HCT116 (cell line): ENCODE data around the gene SLCO4C1.

Source experiments
- POLR2A ChIP-seq: IDR thresholded peaks from 2 replicates; pipeline ENCODE4 v1.7.0; 2011; ENCODE audit warnings: borderline replicate concordance; ENCODE audit not compliant: insufficient read depth, insufficient read length; ENCODE audit errors: extremely low read depth
- SIN3A ChIP-seq: IDR thresholded peaks from 2 replicates; pipeline ENCODE4 v1.6.1; 2012; ENCODE audit warnings: low read depth

DNA sequence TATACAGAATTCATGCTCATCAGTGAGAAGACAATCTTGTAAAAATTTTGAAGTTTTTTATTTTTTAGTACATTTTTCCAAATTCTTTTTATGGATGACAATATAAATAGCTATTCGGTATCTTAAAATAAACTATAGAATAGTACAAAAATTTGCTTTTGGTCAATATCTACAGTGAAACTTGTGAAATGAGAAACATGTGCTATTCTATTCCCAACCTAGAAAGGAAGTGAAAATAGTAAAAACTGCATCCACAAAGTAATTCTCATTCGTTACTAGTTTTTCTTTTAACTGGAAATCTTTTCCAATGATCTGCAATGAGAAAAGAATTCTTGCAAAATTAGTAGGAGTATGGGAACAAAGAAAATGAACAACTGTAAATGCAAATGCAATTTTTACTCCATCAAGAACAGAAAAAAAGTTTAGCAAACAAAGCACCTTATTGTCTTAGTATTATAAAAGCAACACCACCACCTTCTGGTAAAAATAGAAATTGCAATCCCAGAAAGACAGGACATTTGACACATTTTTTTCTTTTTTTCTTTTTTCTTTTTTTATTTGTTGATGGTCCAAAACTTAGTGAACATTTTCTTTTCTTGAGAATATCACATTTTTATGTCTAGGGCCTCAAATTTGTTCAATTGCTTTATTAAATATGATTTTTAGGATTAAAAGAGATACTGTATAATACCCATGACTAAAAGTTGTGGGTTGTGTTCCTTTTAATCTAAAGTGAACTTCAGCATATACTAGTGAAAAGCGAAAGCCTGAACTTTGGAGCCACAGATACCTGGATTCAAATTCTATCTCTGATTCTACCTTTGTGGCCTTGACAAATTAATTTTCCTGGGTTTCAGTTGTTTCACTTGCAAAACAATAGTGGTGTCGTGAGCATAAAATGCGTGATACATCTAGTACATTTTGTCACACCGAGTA lies 72.3 kb downstream of the SLCO4C1 start:
- TF ChIP-seq POLR2A (no peak), SIN3A (no peak)
